GM18526 (cell line): ENCODE data around the gene TPO.

ENCODE experiments used
- POLR2A ChIP-seq: IDR thresholded peaks from 3 replicates; pipeline ENCODE4 v1.6.1; 2011; ENCODE audit not compliant: insufficient read length; ENCODE audit errors: extremely low read depth

TPO gene

DNA sequence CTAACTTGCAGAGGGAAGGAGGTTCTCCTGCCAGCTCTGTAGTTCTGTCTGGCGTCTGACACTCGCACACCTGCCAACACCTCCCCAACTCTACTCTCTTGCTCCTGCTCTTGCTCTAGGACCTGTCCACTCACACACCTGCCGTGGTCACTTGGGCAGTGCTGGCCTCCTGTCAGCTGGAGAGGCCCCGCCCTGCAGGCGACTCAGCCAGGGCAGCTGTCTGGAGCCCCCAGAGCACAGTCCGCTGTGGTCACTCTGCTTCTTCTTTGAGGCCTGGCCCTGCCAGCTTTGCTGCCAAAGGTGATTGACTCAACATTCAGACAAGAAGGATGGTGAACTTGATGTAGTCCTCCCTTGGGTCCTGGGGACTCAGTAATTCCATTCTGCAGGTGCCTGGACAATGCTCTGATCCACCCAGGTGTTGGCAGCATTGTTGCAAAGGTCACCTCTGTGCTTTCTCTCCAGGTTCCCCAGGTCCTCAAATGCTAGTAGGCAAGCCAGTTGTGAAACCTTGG lies 18.7 kb downstream of the TPO start:
- no peak for TF ChIP-seq POLR2A

DNA sequence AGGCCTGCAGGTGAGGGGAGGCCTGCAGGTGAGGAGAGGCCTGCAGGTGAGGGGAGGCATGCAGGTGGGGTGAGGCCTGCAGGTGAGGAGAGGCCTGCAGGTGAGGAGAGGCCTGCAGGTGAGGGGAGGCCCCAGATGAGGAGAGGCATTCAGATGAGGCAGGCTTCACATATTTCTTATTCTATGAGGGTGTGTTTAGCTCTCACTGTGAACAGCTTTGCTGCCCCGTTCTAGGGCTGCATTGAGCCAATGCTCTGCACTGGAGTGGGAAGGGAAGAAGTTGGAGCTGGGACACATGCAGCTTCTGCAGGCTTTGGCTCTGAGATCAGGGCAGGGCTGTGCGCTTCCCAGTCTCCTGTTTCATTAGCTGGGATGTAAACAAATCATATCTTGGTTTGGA lies 19.5 kb downstream of the TPO start:
- no peak for TF ChIP-seq POLR2A

DNA sequence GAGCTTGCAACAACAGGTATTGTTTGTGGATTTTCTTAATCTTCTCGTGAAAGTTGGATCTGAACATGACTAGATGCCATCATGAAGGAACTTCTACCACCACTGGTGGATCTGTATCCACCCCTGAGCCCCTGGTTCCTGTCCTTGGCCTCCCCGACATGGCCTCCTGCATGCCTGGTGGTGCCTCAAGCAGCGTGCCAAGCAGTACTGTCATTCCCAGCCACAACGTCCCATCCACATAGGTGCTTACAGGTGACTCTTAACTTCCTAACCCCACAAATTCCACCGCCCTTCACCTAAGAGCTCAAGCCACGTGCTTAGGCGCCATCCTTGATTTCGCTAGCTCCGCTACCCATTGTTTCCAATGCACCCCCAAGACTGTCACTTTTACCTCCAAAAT lies 23.1 kb downstream of the TPO start:
- no peak for TF ChIP-seq POLR2A

DNA sequence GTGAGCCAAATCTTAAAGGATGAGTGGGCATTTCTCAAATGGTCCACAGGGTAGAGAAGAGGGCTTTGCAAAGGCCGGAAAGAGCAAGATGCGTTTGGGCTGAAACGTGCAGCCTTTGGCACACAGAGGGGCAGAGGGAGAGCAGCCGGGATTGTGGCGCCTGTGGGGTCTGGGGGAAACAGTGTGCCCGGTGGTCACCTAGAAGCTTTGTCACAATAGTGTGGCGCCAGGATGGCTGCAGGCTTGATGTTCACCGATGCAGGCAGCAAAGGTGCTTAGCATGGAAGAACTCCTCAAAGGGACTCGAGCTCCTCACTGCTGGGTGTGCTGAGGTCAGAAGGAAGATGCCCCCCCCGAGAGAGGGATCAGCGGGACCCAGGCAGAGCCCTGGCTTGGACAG lies 23.8 kb downstream of the TPO start:
- TF ChIP-seq POLR2A: no peak

DNA sequence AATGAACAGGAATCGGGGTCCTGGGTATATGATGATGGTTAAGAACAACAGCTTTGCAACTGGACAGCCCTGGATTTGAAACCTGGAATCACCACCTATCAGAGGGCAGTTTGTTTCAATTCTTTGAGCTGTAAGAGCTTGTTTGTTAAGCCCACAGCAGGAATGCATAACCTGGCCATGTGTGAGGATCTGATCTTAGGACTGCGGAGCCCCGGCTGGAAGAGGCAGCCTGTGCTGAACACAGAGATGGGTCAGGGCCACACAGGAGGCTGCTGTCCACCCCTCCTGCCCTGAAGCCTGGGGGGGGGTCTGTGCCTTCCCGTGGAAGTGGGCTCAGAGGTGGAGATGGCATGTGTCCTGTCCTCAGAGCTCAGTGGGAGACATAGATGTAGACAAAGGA lies 24.3 kb downstream of the TPO start:
- no peak for TF ChIP-seq POLR2A

DNA sequence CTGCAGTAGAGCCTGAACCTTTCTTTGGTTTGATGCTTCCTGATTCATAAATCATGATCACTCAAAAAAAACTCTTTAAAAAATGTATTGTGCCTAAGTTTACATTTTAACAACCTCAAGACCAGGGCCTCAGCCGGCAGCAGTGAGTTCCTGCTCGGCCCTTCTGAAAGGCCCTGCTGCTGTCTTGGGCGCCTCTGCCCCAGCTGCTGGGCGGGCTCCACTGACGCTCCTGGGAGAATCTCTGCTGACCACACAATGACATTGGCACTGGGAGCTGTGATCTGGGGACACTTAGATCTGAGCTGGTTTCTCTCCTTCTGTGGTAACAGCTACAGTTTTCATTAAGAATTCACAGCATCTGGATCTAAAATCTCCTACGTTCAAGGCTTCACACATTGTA lies 25.7 kb downstream of the TPO start:
- no peak for TF ChIP-seq POLR2A

DNA sequence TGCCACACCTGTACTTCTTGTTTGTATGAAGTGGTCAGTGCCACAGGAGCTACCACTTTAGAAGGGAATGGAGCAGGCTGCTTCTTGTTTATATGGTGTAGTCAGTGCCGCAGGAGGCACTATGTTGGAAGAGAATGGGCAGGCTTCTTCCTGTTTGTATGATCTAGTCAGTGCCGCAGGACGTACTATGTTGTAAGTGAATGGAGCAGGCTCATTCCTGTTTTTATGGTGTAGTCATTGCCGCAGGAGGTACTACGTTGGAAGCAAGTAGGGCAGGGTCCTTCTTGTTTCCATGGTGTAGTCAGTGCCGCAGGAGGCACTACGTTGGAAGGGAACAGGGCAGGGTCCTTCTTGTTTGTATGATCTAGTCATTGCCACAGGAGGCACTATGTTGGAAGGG lies 27.3 kb downstream of the TPO start:
- TF ChIP-seq POLR2A: no peak

DNA sequence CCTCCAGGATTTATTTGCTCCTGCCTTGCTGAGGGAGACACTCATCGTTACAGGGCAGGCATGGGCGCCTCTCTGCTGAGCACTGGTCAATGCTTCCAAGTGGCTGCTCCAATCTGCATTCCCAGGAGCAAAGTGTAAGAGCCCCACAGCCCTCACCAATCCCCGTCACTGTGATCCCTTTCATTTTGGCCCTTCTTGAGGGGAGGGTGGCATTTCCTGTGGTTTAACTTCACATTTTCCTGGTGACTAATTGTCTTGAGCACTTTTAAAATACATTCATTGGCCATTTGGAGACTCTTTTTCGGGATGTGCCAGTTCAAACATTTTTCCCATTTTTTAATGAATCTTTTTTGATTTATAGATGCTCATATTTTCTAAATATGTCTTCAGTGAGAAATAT lies 33.0 kb downstream of the TPO start:
- TF ChIP-seq POLR2A: no peak

DNA sequence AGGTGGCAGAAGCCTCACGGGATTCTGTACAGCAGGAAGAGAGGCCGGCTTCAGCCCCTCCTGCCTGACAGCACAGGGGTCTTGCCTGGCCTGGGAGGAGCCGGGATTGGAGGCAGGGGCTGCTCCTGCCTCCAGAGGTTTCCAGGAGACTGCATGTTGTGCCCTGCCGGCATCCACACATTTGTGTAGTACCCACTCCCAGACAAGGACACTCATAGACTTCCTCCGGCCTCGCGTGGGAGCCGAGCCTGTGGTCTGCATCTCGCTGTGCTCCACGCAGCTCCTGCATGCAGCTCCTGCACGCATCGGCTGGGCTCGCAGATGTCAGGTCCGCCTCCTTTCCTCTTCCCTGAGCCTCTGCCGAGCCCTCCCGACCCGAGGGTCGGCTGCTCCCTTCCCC lies 34.7 kb downstream of the TPO start:
- TF ChIP-seq POLR2A: no peak

DNA sequence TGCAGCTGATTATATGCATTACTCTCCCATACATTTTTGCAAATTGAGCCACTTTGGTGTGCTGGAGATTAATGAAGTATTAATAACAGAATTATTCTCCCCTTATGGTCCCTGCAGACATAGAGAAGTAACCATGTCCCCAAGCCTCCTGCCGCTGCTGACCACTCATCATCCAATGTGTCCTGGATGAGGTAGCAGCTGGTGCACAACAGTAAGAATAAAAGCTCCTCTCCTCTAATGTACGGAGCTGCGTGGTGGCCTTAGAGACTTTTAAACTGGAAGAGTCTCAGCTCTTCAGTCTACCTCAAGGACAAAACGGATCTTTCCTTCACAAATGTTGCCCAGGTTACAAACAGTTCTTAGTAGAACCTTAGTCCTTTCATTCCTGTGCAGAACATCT lies 37.7 kb downstream of the TPO start:
- TF ChIP-seq POLR2A: no peak

DNA sequence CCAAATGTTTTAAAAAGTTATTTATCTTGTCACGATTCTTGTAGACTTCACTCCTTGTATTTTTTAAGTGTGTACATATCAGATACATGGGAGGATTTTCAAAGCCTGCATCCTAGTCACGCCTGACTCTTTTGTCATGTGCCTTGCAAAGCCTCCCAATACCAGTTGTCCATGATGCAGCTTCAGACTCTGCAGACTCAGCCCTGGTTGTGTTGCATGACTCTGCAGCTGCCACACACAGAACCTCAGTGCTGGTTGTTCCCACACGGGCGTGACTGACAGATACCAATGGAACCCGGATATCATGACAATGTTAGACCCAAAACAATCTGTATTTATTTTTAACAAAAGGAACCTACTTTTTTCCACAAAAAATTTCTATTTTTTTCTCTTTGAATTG lies 38.2 kb downstream of the TPO start:
- TF ChIP-seq POLR2A: no peak

DNA sequence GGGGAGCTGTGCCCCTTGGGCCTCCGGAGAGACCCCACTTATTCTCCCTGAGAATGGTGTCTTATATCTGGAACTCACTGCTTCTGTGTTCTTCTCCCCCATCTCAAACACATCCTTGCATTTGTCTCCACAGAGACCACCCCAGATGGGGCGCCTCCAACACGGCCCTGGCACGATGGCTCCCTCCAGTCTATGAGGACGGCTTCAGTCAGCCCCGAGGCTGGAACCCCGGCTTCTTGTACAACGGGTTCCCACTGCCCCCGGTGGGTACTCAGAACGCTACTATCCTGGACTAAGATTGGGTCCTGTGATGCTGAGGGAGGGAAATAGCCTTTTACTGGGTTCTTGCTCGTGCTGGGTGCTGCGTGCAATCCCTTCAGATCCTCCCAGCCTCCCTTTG lies 40.3 kb downstream of the TPO start:
- no peak for TF ChIP-seq POLR2A

DNA sequence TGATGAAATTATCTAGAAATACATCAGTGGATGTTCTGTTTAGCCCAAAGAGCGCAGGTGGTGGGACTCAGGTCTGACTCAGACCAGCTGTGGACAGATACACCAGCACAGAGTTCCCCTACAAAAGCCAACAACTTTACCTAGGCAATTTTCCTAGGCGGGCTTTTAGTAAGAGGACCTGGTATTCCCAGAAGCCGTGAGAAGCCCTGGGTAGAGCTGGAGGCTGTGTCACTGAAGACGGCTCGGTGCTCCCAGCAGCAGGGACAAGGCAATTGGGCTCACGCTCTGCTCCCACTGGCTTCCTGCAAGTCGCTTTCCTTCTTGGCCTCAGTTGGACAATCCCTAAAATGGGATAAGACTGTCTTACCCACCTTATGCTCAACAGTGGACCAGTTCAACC lies 41.1 kb downstream of the TPO start:
- no peak for TF ChIP-seq POLR2A

DNA sequence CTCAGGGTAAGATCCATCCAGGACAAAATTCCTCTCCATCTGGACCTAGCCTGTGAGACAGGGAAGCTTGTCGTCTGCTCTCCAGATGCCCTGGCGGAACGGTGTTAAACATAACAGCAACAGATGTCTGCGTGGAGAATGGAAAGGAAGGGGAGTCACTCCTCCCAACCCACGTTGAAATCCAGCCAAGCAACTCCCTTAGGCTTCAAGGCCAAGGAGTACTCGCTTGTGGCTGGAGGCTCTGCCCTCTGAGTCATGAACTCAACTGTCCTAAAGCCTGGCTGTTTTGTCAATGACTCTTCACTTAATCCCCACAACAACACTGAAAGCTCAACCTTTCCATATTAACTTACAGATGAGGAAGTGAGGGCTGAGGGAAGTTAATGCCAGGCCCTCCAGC lies 42.2 kb downstream of the TPO start:
- no peak for TF ChIP-seq POLR2A

DNA sequence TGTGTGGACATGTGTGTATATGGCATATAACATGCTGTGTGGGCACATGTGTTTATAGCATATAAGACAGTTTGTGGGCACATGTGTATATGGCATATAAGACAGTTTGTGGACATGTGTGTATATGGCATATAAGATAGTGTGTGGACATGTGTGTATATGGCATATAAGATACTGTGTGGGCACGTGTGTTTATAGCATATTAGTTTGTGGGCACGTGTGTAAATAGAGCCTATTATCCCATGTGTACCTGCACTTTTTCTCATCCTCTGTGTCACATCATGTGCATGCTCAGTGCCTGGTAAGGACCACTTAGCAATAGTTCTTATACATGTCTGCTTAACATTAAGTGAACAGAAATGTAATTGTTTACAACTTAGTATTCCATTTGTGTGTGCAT lies 45.2 kb downstream of the TPO start:
- TF ChIP-seq POLR2A: no peak

DNA sequence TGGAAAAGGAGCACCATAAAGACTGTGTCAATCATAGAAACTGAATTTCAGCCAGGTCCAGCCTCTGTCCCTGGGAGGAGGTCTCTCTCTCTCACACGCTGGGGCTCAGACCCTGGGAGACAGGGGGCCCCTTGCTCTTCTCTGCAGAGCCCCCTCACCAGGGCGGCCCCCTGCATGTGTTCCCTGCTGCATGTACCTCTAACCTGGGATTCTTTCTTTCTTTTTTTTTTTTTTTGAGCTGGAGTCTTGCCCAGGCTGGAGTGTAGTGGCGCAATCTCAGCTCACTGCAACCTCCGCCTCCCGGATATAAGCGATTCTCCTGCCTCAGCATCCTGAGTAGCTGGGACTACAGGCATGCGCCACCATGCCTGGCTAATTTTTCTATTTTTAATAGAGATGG lies 46.5 kb downstream of the TPO start:
- no peak for TF ChIP-seq POLR2A

DNA sequence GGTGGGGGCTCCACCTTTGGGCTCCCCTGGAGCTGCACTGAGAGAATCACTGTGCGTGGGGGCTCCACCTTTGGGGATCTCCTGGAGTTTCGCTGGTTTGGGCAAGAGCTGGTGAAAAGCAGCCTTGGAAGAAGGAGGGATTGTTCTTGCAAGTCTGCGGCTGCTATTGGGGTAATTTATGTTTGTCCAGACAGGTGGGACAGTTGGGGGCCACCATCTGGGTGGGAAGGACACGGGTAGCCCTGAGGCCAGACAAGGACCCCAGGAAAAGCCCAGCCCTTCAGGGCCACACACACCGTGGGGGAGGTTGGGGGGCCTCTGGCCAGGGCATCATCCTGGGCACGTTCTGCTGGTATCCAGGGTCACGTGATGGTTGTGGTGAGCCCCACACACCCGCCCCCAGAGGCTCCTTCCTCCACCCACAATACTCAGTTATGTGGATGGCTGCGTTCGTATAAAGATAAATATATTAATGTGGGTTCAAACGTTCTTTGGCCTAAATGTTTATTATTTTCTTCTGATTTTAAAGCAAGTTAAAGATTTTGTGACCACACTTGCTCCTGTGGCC lies 47.7 kb downstream of the TPO start:
- TF ChIP-seq POLR2A: no peak
